Calu3 (cell line): ENCODE data around the gene ARG1. TPM values are rescaled to one million over a fixed set of nuclear protein-coding genes. Genes with fewer than 3 reads are reported as not detected.
"Not testable (repeated sequence)": the region's sequence is repeated elsewhere in the genome, so short reads cannot be mapped to it uniquely, and the experiment has no call there.

ENCODE experiments used
- Bru-seq: library from RNA; stranded (reverse); fragments of 400-500 nt; gene quantifications from one replicate; lab custom pipeline; 2021; lab: Mats Ljungman, UMichigan
- BruChase-seq, 2 experiments: library from RNA; stranded (reverse); fragments of 400-500 nt; gene quantifications; one replicate each; lab custom pipeline; 2021; lab: Mats Ljungman, UMichigan
- BruUV-seq: library from RNA; stranded (reverse); fragments of 400-500 nt; replicated peaks from 2 replicates; lab custom pipeline; 2021; lab: Mats Ljungman, UMichigan
- CTCF ChIA-PET: fragments of 300-600 bp; sonication (Branson Sonifier 250); formaldehyde crosslinking; loops from one replicate; lab custom pipeline; 2022; ENCODE audit warnings: antibody characterized with exemption; lab: Charles Lee
- DNase-seq: peaks from one replicate; pipeline ENCODE4 v3.0.0; 2022
- H3K27ac Mint-ChIP-seq: one replicate; pipeline ENCODE4 v1.8.0; 2022; ENCODE audit warnings: mixed read lengths; ENCODE audit not compliant: unreplicated experiment
- H3K27me3 Mint-ChIP-seq: one replicate; pipeline ENCODE4 v1.8.0; 2022; ENCODE audit warnings: mixed read lengths; ENCODE audit not compliant: unreplicated experiment
- H3K36me3 Mint-ChIP-seq: one replicate; pipeline ENCODE4 v1.8.0; 2022; ENCODE audit warnings: mild to moderate bottlenecking, moderate library complexity, mixed read lengths; ENCODE audit not compliant: insufficient read depth, unreplicated experiment
- H3K4me1 Mint-ChIP-seq: one replicate; pipeline ENCODE4 v1.8.0; 2022; ENCODE audit warnings: mild to moderate bottlenecking, low read depth, mixed read lengths; ENCODE audit not compliant: unreplicated experiment
- H3K4me3 Mint-ChIP-seq: one replicate; pipeline ENCODE4 v1.8.0; 2022; ENCODE audit warnings: mild to moderate bottlenecking, low read depth, moderate library complexity, mixed read lengths; ENCODE audit not compliant: unreplicated experiment
- H3K9me3 Mint-ChIP-seq: one replicate; pipeline ENCODE4 v1.8.0; 2022; ENCODE audit warnings: low read depth, mixed read lengths; ENCODE audit not compliant: unreplicated experiment
- intact Hi-C: fragments of 100-400 bp; cut with micrococcal nuclease; formaldehyde crosslinking; loops from one replicate; pipeline ENCODE4 v1.10.0; 2022; ENCODE audit not compliant: unreplicated experiment
- long read RNA-seq: library from polyadenylated mRNA; stranded (forward); transcript quantifications from one replicate; pipeline ENCODE4 v2.0.0, GENCODE V29; 2022
- total RNA-seq: library from RNA; stranded (reverse); gene quantifications from 2 replicates; pipeline ENCODE4 v1.2.3, GENCODE V29; 2022
- TF ChIP-seq, protein P1 (sequence below): fragments of 200-600 bp; IDR thresholded peaks from one replicate; pipeline ENCODE4 v1.8.0; 2022; ENCODE audit warnings: antibody characterized with exemption; ENCODE audit not compliant: unreplicated experiment

The ARG1 gene
- not detected in 2 replicates for total RNA-seq
- Bru-seq, nascent RNA, result not detected
- not detected for BruChase-seq, experiment 1, labeled RNA remaining after a 6-hour chase
- BruChase-seq, experiment 2, labeled RNA remaining after a 2-hour chase, result not detected
- long read RNA-seq, partial matches to known transcripts, result 0 of 1 reads
- long read RNA-seq, other reads (novel, unspliced or antisense), result 1 of 1 reads

DNA sequence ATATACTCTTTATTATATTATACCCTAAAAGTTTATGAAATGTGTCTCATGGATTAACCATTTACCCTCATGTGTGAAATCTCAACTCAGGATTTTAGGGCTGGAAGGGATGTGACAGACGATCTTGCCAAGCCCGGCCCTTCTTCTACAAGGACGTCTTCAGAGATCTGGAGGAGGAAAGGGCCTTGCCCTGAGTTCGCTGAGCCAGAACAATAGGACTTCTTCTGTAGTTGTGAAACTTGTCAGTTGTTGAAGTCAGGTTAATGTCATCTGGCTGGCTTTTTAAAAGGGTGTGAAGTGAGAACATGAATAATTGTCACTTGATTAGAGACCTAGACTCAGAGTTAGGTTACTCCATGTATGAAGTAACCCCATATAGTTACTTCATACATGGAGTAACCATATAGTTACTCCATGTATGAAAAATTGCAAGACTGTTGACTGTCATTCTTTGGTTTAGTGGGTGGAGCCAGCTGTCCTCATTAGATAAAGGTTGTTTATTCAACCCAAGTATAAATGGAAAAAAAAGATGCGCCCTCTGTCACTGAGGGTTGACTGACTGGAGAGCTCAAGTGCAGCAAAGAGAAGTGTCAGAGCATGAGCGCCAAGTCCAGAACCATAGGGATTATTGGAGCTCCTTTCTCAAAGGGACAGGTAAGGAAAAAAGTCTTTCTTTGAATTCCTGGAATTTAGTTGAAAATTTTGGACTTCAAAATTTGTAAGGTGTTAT, at the start of gene ARG1:
ARG1 (plus strand) TSS at position 541 of the 730 bp plus-strand sequence; CDS start at position 598, 57 bp downstream.
- no TSS peak for BruUV-seq
- no peaks in the 10 kb centered on the region for H3K9me3 Mint-ChIP-seq
- no peaks in the 10 kb centered on the region for H3K36me3 Mint-ChIP-seq
- intact Hi-C loops, result no loop called here
- no peak for DNase-seq
- no peaks in the 10 kb centered on the region for H3K4me1 Mint-ChIP-seq
- TF ChIP-seq, protein P1, sequence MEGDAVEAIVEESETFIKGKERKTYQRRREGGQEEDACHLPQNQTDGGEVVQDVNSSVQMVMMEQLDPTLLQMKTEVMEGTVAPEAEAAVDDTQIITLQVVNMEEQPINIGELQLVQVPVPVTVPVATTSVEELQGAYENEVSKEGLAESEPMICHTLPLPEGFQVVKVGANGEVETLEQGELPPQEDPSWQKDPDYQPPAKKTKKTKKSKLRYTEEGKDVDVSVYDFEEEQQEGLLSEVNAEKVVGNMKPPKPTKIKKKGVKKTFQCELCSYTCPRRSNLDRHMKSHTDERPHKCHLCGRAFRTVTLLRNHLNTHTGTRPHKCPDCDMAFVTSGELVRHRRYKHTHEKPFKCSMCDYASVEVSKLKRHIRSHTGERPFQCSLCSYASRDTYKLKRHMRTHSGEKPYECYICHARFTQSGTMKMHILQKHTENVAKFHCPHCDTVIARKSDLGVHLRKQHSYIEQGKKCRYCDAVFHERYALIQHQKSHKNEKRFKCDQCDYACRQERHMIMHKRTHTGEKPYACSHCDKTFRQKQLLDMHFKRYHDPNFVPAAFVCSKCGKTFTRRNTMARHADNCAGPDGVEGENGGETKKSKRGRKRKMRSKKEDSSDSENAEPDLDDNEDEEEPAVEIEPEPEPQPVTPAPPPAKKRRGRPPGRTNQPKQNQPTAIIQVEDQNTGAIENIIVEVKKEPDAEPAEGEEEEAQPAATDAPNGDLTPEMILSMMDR, result no peak
- no peak within 1 kb of the TSS for H3K27ac Mint-ChIP-seq
- no peak within 1 kb of the TSS for H3K4me3 Mint-ChIP-seq
- CTCF ChIA-PET, result no interaction called here
- H3K27me3 Mint-ChIP-seq, result no peaks in the 10 kb centered on the region

DNA sequence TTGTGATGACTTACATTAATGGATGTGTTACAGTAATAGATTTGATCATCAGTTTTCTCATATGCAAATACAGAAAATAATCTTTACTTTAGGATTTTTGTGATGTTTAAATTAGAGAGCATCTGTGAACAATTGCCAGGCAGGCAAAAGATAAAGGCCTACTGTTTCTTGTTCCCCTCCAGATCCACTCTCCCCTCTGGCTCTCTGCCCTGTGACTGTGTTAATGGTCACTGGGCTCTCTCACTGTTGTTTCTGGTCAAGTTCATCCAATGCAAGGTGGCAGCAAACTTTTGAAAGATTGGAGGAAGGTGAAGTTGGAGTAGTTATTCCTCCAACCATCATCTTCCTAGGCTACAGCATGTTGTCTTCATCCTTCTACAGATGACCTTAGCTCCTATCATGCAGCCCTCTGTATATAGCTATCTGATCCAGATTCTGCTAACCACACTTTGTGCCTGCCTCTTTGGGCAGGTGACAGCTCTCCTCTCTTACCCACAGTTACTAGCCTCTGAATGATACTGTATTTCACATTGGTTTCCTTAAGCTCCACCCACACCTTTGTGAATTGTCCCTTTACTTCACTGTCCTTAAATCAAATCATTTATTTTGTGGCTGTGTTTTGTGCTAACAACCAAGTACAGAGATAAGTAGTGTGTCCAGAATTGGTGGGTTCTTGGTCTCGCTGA, 48.9 kb upstream of the ARG1 start:
- H3K4me3 Mint-ChIP-seq, result no peak overlapping the region
- CTCF ChIA-PET, result no interaction called here
- no TSS peak for BruUV-seq

GRCh38 chr6:131524695-131525336, 48.2 kb upstream of the ARG1 start:
- CTCF ChIA-PET, result no interaction called here

More for the DNA sequence above, 48.9 kb upstream of the ARG1 start:
- Mint-ChIP-seq H3K27ac (no peak overlapping the region), H3K4me1 (no peaks in the 10 kb centered on the region), H3K36me3 (no peaks in the 10 kb centered on the region), H3K9me3 (no peaks in the 10 kb centered on the region), H3K27me3 (peaks cover 19% of the 10 kb centered on the region)
- intact Hi-C loops, result no loop called here
- TF ChIP-seq, protein P1, result no peak
- no peak for DNase-seq

DNA sequence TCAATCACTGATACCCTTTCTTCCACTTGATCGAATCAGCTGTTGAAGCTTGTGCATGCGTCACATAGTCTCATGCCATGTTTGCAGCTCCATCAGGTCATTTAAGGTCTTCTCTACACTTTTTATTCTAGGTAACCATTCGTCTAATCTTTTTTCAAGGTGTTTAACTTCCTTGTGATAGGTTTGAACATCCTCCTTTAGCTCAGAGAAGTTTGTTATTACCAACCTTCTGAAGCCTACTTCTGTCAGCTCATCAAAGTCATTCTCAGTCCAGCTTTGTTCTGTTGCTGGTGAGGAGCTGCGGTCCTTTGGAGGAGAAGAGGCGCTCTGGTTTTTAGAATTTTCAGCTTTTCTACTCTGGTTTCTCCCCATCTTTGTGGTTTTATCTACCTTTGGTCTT, 42.1 kb upstream of the ARG1 start:
- H3K27me3 Mint-ChIP-seq, result peaks cover 42% of the 10 kb centered on the region
- H3K4me3 Mint-ChIP-seq, H3K9me3 Mint-ChIP-seq, H3K27ac Mint-ChIP-seq, BruUV-seq, intact Hi-C loops, H3K36me3 Mint-ChIP-seq, DNase-seq, H3K4me1 Mint-ChIP-seq, CTCF ChIA-PET: not testable (repeated sequence)

More at GRCh38 chr6:131524695-131525336, 48.2 kb upstream of the ARG1 start:
- TF ChIP-seq, protein P1, result no peak
- Mint-ChIP-seq H3K4me1 (no peaks in the 10 kb centered on the region), H3K9me3 (no peaks in the 10 kb centered on the region), H3K4me3 (no peak overlapping the region), H3K36me3 (no peaks in the 10 kb centered on the region), H3K27ac (no peak overlapping the region), H3K27me3 (peaks cover 26% of the 10 kb centered on the region)
- BruUV-seq, result no TSS peak
- no peak for DNase-seq
- intact Hi-C loops, result no loop called here

DNA sequence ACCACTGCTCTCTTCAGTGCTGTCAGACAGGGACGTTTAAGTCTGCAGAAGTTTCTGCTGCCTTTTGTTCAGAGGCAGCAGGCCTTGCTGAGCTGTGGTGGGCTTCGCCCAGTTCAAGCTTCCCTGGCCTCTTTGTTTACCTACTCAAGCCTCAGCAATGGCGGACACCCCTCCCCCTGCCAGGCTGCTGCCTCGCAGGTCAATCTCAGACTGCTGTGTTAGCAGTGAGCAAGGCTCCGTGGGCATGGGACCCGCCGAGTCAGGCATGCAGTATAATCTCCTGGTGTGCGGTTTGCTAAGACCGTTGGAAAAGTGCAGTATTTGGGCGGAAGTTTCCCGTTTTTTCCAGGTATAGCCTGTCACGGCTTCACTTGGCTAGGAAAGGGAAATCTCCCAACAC, 41.3 kb upstream of the ARG1 start:
- peaks cover 42% of the 10 kb centered on the region for H3K27me3 Mint-ChIP-seq
- H3K9me3 Mint-ChIP-seq, intact Hi-C loops, BruUV-seq, CTCF ChIA-PET, H3K27ac Mint-ChIP-seq, H3K36me3 Mint-ChIP-seq, H3K4me1 Mint-ChIP-seq, H3K4me3 Mint-ChIP-seq, DNase-seq: not testable (repeated sequence)
